Lung (tissue), 12 donors: ENCODE measurements around the gene PPM1L. TPM values are rescaled to one million over a fixed set of nuclear protein-coding genes. Genes with fewer than 3 reads are reported as not detected.

Source experiments
- ATAC-seq: fragments of 200-7000 bp; cut with Tn5 transposase; one replicate; pipeline ENCODE4 v1.9.1; 2020; ENCODE audit warnings: moderate number of reproducible peaks; ENCODE audit not compliant: insufficient read depth, low FRiP score
- DNase-seq, 3 donors: peaks; one replicate each; pipeline ENCODE4 v3.0.0-alpha.2; 2013 to 2017
- H3K27ac ChIP-seq, 2 donors: one replicate each; pipeline ENCODE4 v1.5.1; 2013; ENCODE audit warnings: mild to moderate bottlenecking in 2 of 2, moderate library complexity in 2 of 2, control low read depth in 1 of 2, inconsistent platforms in 1 of 2, low read depth in 1 of 2, low read length in 1 of 2
- H3K27me3 ChIP-seq, 3 donors: one replicate each; pipeline ENCODE4 v1.5.1; 2013; ENCODE audit warnings: low read length in 2 of 3; ENCODE audit not compliant: control insufficient read depth in 3 of 3, insufficient read depth in 3 of 3
- H3K36me3 ChIP-seq, 4 donors: one replicate each; pipeline ENCODE4 v1.5.1; 2013; ENCODE audit warnings: low read length in 4 of 4, mild to moderate bottlenecking in 1 of 4, moderate library complexity in 1 of 4; ENCODE audit not compliant: control insufficient read depth in 4 of 4, insufficient read depth in 4 of 4
- H3K4me1 ChIP-seq, 5 donors: one replicate each; pipeline ENCODE4 v1.5.1; 2013; ENCODE audit warnings: low read length in 5 of 5, mild to moderate bottlenecking in 2 of 5, moderate library complexity in 1 of 5; ENCODE audit not compliant: control insufficient read depth in 5 of 5, insufficient read depth in 5 of 5
- H3K4me3 ChIP-seq: one replicate; pipeline ENCODE4 v1.5.1; 2013; ENCODE audit warnings: mild to moderate bottlenecking, control low read depth, moderate library complexity
- H3K9ac ChIP-seq, 2 donors: one replicate each; pipeline ENCODE4 v1.5.1; 2013; ENCODE audit warnings: low read length in 2 of 2, control low read depth in 1 of 2; ENCODE audit not compliant: insufficient read depth in 1 of 2
- H3K9me3 ChIP-seq, 4 donors: one replicate each; pipeline ENCODE4 v1.5.1; 2013; ENCODE audit warnings: low read length in 3 of 4, mild to moderate bottlenecking in 1 of 4, moderate library complexity in 1 of 4; ENCODE audit not compliant: control insufficient read depth in 4 of 4, insufficient read depth in 3 of 4
- WGBS, 2 donors: extraction: QIAGEN DNeasy Blood & Tissue Kit; methylation state at CpG; one replicate each; pipeline ENCODE4 v1.1.7; 2013; 5-methylcytosine and 5-hydroxymethylcytosine counted together
- polyA plus RNA-seq, 2 donors: library from polyadenylated mRNA; stranded (reverse); fragments of 200-250 nt; gene quantifications; one replicate each; pipeline ENCODE4 v1.2.1, GENCODE V29; 2013
- total RNA-seq, 2 donors: library from RNA; depleted of rRNA in 1 of 2; stranded (reverse); fragments of >200 nt in 1 of 2; gene quantifications; one replicate each; pipeline ENCODE4 v1.2.1, GENCODE V29; 2014 to 2021
- TF ChIP-seq, protein P1 (sequence below): IDR thresholded peaks from 2 replicates; pipeline ENCODE4 v1.5.1; 2012; ENCODE audit warnings: mild to moderate bottlenecking; ENCODE audit errors: control extremely low read depth, extremely low read depth
- donor health status: control.
- donor health status: control.
- donor health status: Bipolar disorder and iron deficiency.
- donor health status: healthy.
- donor health status: DM: yes; HTN: yes; CAD: no.

The PPM1L gene
- total and polyA plus RNA-seq, 4 donors = 1.5 to 17.7 (median 6.7) TPM

DNA sequence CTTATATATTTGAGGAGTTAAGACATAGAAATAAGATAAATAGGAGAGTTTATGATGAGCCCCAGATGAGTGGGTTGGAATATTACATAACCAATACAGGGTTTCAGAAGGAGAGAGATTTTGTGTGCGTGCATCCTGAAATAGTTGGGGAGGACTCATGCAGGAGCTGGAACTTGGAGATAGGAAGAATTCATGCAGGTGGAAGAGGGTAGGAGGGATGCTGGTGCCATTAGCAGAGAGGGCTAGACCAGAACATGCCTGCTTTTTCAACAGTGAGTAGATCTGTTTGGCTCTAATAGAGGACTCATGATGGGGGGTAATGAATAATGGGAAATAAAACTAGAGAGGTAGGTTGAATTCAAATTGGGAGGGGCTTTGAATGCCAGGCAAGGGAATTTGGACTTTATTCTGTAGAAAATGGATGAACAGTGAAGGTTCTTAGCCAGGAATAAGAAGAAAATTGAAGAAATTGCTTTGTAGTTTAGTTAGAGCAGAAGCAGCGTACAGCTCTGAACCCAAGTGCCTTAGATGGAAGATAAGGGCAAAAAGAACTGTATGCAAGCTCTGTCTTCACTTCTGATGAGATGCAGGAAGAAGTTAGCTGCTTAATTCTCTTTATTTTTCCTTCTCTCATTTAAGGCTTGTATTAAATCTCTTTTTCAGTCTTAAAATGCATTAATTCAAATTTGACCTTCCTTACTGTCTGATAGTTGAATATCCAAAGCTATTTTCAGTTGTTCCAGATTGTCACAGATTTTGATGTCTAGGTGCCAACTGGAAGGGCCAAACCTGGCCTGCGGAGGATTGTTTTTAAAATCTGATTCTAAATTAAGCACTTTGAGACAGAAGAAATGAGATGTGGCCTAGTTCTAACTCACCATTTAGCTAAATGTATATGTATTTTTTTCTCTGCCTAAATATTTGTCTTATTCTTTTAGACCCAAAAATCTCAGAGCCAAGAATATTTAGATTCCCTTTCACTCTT lies 86.3 kb downstream of the PPM1L start:
- Histone ChIP-seq H3K27ac (no peak overlapping the region), H3K27me3 (no peaks in the 10 kb centered on the region), H3K36me3 (no peaks in the 10 kb centered on the region), H3K9me3 (no peaks in the 10 kb centered on the region), H3K4me3 (no peak overlapping the region), H3K9ac (no peak overlapping the region), H3K4me1 (peaks cover 0 to 6% (median 0%) of the 10 kb centered on the region in 5 donors)
- 95 to 96% methylated on average over 3 of the region's 3 CpGs for WGBS, 2 donors
- no peak for ATAC-seq
- TF ChIP-seq, protein P1, sequence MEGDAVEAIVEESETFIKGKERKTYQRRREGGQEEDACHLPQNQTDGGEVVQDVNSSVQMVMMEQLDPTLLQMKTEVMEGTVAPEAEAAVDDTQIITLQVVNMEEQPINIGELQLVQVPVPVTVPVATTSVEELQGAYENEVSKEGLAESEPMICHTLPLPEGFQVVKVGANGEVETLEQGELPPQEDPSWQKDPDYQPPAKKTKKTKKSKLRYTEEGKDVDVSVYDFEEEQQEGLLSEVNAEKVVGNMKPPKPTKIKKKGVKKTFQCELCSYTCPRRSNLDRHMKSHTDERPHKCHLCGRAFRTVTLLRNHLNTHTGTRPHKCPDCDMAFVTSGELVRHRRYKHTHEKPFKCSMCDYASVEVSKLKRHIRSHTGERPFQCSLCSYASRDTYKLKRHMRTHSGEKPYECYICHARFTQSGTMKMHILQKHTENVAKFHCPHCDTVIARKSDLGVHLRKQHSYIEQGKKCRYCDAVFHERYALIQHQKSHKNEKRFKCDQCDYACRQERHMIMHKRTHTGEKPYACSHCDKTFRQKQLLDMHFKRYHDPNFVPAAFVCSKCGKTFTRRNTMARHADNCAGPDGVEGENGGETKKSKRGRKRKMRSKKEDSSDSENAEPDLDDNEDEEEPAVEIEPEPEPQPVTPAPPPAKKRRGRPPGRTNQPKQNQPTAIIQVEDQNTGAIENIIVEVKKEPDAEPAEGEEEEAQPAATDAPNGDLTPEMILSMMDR = no peak
- DNase-seq = no peak

DNA sequence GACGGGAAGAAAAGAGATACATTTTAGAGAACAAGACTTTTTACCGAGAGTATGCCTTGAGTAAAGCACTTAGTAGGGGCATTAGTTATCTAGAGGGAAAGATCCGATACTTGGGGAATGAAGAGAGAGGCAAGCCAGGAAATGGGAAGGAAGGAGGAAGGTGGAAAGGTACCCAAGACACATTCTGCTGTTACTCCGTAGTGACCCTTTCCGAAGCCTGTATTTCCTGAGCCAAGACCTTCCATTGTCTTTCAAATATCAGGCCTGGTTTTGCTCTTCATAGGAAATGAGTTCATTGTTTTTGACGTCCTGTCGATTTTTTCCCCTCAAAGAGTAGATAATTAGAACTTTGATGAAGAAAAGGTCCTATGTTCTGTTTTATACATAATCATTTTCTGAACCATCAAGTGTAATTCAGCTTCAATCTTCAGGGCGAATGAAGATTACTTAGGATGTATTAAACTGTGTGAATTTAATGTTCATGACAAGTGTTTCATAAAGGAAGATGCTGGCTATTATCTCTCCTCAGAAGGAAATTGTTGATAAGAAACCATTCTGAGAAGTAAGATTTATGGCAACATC lies 95.7 kb downstream of the PPM1L start:
- H3K27ac ChIP-seq = no peak overlapping the region
- H3K36me3 ChIP-seq = no peaks in the 10 kb centered on the region
- no peaks in the 10 kb centered on the region for H3K9me3 ChIP-seq
- DNase-seq = no peak
- ATAC-seq = no peak
- no peak overlapping the region for H3K9ac ChIP-seq
- TF ChIP-seq, protein P1 = no peak
- no peak overlapping the region for H3K4me3 ChIP-seq
- no peaks in the 10 kb centered on the region for H3K27me3 ChIP-seq
- no peaks in the 10 kb centered on the region for H3K4me1 ChIP-seq
- 75 to 83% methylated on average over 8 of the region's 8 CpGs for WGBS, 2 donors

DNA sequence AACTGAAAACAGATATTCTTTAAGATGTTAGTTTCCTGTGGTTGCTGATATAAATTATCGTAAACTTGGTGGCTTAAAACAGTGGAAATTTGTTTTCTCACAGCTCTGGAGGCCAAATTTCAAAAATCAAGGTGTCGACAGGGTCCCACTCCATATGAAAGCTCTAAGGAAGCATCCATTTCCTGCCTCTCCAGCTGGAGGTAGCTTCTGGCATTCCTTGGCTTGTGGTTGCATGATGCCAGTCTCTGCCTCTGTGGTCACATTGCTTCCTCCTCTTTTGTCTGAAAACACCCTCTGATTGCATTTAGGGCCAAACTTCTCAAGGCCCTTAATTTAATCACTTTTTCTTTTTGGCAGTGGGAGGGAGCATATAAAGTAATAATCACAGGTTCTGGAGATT lies 96.8 kb downstream of the PPM1L start:
- Histone ChIP-seq H3K27ac (no peak overlapping the region), H3K4me3 (no peak overlapping the region), H3K9ac (no peak overlapping the region), H3K27me3 (no peaks in the 10 kb centered on the region), H3K9me3 (no peaks in the 10 kb centered on the region), H3K4me1 (no peaks in the 10 kb centered on the region), H3K36me3 (no peaks in the 10 kb centered on the region)
- no peak for ATAC-seq
- TF ChIP-seq, protein P1 = no peak
- 77 to 85% methylated on average over 2 of the region's 2 CpGs for WGBS, 2 donors
- no peak for DNase-seq
